ENCODE measurements around the gene VGLL3. TPM values are rescaled to one million over a fixed set of nuclear protein-coding genes. Genes with fewer than 3 reads are reported as not detected.
"Not testable (repeated sequence)": the region's sequence is repeated elsewhere in the genome, so short reads cannot be mapped to it uniquely, and the experiment has no call there.

VGLL3 gene
- total RNA-seq, 5 donors from 2014 or later (not counting 1 experiment from before 2014, with no cell fraction given): 0.03 to 0.20 (median 0.03) TPM; not detected in 2

DNA sequence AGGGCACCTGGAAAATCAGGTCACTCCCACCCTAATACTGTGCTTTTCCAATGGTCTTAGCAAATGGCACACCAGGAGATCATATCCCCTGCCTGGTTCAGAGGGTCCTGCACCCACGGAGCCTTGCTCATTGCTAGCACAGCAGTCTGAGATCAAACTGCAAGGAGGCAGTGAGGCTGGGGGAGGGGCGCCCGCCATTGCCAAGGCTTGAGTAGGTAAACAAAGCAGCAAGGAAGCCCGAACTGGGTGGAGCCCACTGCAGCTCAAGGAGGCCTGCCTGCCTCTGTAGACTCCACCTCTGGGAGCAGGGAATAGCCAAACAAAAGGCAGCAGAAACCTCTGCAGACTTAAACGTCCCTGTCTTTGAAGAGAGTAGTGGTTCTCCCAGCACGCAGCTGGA lies 26.4 kb upstream of the VGLL3 start:
- CTCF ChIA-PET; H3K36me3 Mint-ChIP-seq; H3K4me3 Mint-ChIP-seq; H3K4me1 Mint-ChIP-seq; H3K27me3 ChIP-seq (replicated peaks in 1 of 2; ENCODE audit: control insufficient read depth in 2 of 2, extremely low read depth in 1 of 2, insufficient read depth in 2 of 2, low read length in 1 of 2); ATAC-seq (replicated peaks in 1 of 4); H3K27ac ChIP-seq (ENCODE audit: low read length); POLR2A ChIA-PET; DNase-seq; H3K4me1 ChIP-seq (ENCODE audit: control insufficient read depth in 1 of 2, extremely low read depth in 1 of 2, insufficient read depth in 2 of 2, low read length in 2 of 2); H3K9me3 ChIP-seq; H3K36me3 ChIP-seq (ENCODE audit: control insufficient read depth in 2 of 2, extremely low read depth in 1 of 2, insufficient read depth in 1 of 2, low read length in 1 of 2); H3K27ac Mint-ChIP-seq; H3K4me3 ChIP-seq (ENCODE audit: control insufficient read depth in 1 of 2, extremely low read depth in 1 of 2, low read length in 1 of 2); H3K27me3 Mint-ChIP-seq: not testable (repeated sequence)
- peaks cover 10 to 31% (median 18%) of the 10 kb centered on the region in 3 donors for H3K9me3 Mint-ChIP-seq
- 80% methylated on average over 5 of the region's 6 CpGs for WGBS (ENCODE audit: insufficient coverage)

DNA sequence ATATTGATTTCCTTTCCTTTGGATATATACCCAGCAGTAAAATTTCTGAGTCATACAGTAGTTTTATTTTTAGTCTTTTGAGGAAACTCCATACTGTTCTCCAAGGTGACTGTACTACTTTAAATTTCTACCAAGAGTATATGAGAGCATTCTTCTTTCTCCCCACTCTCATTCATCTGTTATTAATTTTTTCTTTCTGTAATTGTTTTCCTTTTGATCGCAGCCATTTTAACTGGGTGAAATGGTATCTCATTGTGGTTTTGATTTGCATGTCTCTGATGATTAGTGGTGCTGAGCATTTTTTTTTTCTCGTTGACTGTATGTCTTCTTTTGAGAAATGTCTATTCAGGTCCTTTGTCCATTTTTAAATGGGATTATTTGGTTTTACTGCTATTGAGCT lies 18.3 kb upstream of the VGLL3 start:
- no peaks in the 10 kb centered on the region for H3K27me3 Mint-ChIP-seq

DNA sequence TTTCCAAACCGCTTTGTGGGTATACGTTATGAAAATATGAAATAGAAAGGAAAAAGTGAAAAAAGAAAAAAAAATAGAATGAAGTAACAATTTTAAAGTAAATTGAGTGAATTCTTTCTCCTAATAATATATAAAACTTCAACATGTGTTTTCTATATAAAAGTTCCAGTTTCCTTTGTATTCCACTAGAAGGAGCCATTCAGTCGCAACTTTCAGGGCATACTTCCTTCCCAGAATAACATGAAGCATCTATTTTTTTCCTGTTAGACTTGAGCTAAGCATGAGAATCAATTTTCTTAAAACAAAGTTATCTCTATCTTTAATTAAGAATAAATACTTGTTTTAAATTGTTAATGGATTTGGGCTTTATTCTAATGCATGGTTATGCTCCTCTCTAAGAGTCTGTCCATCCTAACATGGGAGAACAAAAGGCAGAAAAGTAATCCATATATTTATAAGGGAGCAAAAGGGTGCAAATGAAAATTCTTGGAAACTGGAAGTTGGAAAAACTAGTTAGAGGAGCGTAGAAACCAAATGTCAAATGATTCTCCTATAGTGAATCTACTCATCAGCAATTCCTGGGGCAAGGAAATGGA lies 16.0 kb upstream of the VGLL3 start:
- no peaks in the 10 kb centered on the region for H3K4me1 ChIP-seq (ENCODE audit: control insufficient read depth in 1 of 2, extremely low read depth in 1 of 2, insufficient read depth in 2 of 2, low read length in 2 of 2)
- H3K9me3 ChIP-seq: no peaks in the 10 kb centered on the region
- ChIA-PET CTCF (no interaction called here), POLR2A (no interaction called here)
- no peak overlapping the region for H3K4me3 ChIP-seq (ENCODE audit: control insufficient read depth in 1 of 2, extremely low read depth in 1 of 2, low read length in 1 of 2)
- H3K27me3 ChIP-seq (replicated peaks in 1 of 2; ENCODE audit: control insufficient read depth in 2 of 2, extremely low read depth in 1 of 2, insufficient read depth in 2 of 2, low read length in 1 of 2): no peaks in the 10 kb centered on the region
- ATAC-seq (replicated peaks in 1 of 4) (no peak), DNase-seq (no peak)
- H3K27ac ChIP-seq (ENCODE audit: low read length): no peak overlapping the region
- no peaks in the 10 kb centered on the region for H3K36me3 ChIP-seq (ENCODE audit: control insufficient read depth in 2 of 2, extremely low read depth in 1 of 2, insufficient read depth in 1 of 2, low read length in 1 of 2)
- Mint-ChIP-seq H3K4me3 (no peak overlapping the region), H3K9me3 (peaks cover 0 to 13% (median 12%) of the 10 kb centered on the region in 3 donors), H3K27me3 (no peaks in the 10 kb centered on the region), H3K36me3 (no peaks in the 10 kb centered on the region), H3K4me1 (no peaks in the 10 kb centered on the region), H3K27ac (no peak overlapping the region)
- WGBS (ENCODE audit: insufficient coverage): no CpG with 5 or more reads among the region's 4 CpGs

More for the DNA sequence above, 18.3 kb upstream of the VGLL3 start:
- Mint-ChIP-seq H3K9me3 (peaks cover 6 to 16% (median 12%) of the 10 kb centered on the region in 3 donors), H3K36me3 (no peaks in the 10 kb centered on the region), H3K4me1 (no peaks in the 10 kb centered on the region), H3K27ac (no peak overlapping the region), H3K4me3 (no peak overlapping the region)
- Histone ChIP-seq H3K27ac (ENCODE audit: low read length) (no peak overlapping the region), H3K4me1 (ENCODE audit: control insufficient read depth in 1 of 2, extremely low read depth in 1 of 2, insufficient read depth in 2 of 2, low read length in 2 of 2) (no peaks in the 10 kb centered on the region), H3K9me3 (no peaks in the 10 kb centered on the region), H3K27me3 (replicated peaks in 1 of 2; ENCODE audit: control insufficient read depth in 2 of 2, extremely low read depth in 1 of 2, insufficient read depth in 2 of 2, low read length in 1 of 2) (no peaks in the 10 kb centered on the region), H3K36me3 (ENCODE audit: control insufficient read depth in 2 of 2, extremely low read depth in 1 of 2, insufficient read depth in 1 of 2, low read length in 1 of 2) (no peaks in the 10 kb centered on the region), H3K4me3 (ENCODE audit: control insufficient read depth in 1 of 2, extremely low read depth in 1 of 2, low read length in 1 of 2) (no peak overlapping the region)
- POLR2A ChIA-PET: no interaction called here
- CTCF ChIA-PET: interaction anchor here in 1 of 2 donors (0.6 kb wide), 1 partner anchor 711 kb away, joined by 3 read pairs; no protein-coding TSS in a partner anchor
- no peak for ATAC-seq (replicated peaks in 1 of 4)
- WGBS (ENCODE audit: insufficient coverage): no CpG with 5 or more reads among the region's 2 CpGs
- no peak for DNase-seq

DNA sequence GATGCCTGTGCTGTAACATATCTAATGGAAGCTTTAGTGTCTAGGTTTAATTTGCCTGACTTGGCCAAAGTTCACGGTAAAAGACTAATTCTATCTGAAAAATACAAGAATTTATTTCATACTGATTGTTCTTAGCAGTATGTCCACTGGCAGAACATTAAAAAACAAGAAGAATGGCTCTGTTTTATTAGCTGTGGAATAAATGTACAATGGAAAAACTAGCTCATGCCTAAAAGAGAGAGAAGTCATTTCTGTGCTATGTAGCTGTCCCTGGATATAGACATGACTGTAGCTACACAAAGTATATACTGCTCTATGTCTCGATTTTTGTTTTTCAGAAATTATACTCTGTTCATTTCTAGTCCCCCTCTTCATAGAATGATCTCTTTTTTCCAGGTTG lies 13.9 kb upstream of the VGLL3 start:
- H3K4me3 ChIP-seq (ENCODE audit: control insufficient read depth in 1 of 2, extremely low read depth in 1 of 2, low read length in 1 of 2): no peak overlapping the region
- POLR2A ChIA-PET: no interaction called here
- DNase-seq (no peak), ATAC-seq (replicated peaks in 1 of 4) (no peak)
- no CpG with 5 or more reads among the region's 2 CpGs for WGBS (ENCODE audit: insufficient coverage)
- no peaks in the 10 kb centered on the region for H3K27me3 ChIP-seq (replicated peaks in 1 of 2; ENCODE audit: control insufficient read depth in 2 of 2, extremely low read depth in 1 of 2, insufficient read depth in 2 of 2, low read length in 1 of 2)
- no peak overlapping the region for H3K27ac Mint-ChIP-seq
- no peak overlapping the region for H3K4me3 Mint-ChIP-seq
- no peaks in the 10 kb centered on the region for H3K4me1 ChIP-seq (ENCODE audit: control insufficient read depth in 1 of 2, extremely low read depth in 1 of 2, insufficient read depth in 2 of 2, low read length in 2 of 2)
- no peaks in the 10 kb centered on the region for H3K27me3 Mint-ChIP-seq
- no peaks in the 10 kb centered on the region for H3K36me3 Mint-ChIP-seq
- H3K4me1 Mint-ChIP-seq: no peaks in the 10 kb centered on the region
- CTCF ChIA-PET: no interaction called here
- H3K9me3 Mint-ChIP-seq: peaks cover 0 to 10% (median 9%) of the 10 kb centered on the region in 3 donors
- no peaks in the 10 kb centered on the region for H3K36me3 ChIP-seq (ENCODE audit: control insufficient read depth in 2 of 2, extremely low read depth in 1 of 2, insufficient read depth in 1 of 2, low read length in 1 of 2)
- no peak overlapping the region for H3K27ac ChIP-seq (ENCODE audit: low read length)
- H3K9me3 ChIP-seq: no peaks in the 10 kb centered on the region

DNA sequence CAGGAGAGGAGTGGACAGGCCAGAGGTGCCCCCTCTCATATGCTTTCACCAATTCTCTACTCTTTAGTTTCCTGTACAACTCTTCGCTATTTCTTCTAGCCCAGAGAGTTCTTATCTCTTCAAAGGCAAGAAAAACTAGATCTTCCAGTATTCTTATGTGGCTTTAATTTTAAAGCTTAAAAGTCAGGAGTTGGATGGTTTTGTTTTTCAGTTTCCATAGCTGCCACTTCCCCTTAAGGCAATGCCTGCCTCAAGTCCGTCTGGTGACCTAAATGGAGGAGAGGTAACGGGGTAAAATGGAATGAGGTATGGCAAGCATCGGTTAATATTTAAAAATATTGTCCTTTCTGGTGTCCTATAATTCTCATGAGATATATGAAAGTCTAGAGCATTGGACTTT lies 11.4 kb upstream of the VGLL3 start:
- DNase-seq: no peak
- POLR2A ChIA-PET: interaction anchor here in 1 of 2 donors (0.7 kb wide), 1 partner anchor 336 kb away, joined by 4 read pairs; no protein-coding TSS in a partner anchor
- H3K9me3 ChIP-seq: no peaks in the 10 kb centered on the region
- no peak overlapping the region for H3K4me3 Mint-ChIP-seq
- H3K36me3 Mint-ChIP-seq: no peaks in the 10 kb centered on the region
- H3K27ac Mint-ChIP-seq: no peak overlapping the region
- no peak overlapping the region for H3K4me3 ChIP-seq (ENCODE audit: control insufficient read depth in 1 of 2, extremely low read depth in 1 of 2, low read length in 1 of 2)
- H3K4me1 ChIP-seq (ENCODE audit: control insufficient read depth in 1 of 2, extremely low read depth in 1 of 2, insufficient read depth in 2 of 2, low read length in 2 of 2): no peaks in the 10 kb centered on the region
- H3K9me3 Mint-ChIP-seq: no peaks in the 10 kb centered on the region
- H3K27ac ChIP-seq (ENCODE audit: low read length): no peak overlapping the region
- no peak for ATAC-seq (replicated peaks in 1 of 4)
- H3K4me1 Mint-ChIP-seq: no peaks in the 10 kb centered on the region
- no peaks in the 10 kb centered on the region for H3K27me3 Mint-ChIP-seq
- no CpG with 5 or more reads among the region's 4 CpGs for WGBS (ENCODE audit: insufficient coverage)
- H3K27me3 ChIP-seq (replicated peaks in 1 of 2; ENCODE audit: control insufficient read depth in 2 of 2, extremely low read depth in 1 of 2, insufficient read depth in 2 of 2, low read length in 1 of 2): no peaks in the 10 kb centered on the region
- CTCF ChIA-PET: no interaction called here
- H3K36me3 ChIP-seq (ENCODE audit: control insufficient read depth in 2 of 2, extremely low read depth in 1 of 2, insufficient read depth in 1 of 2, low read length in 1 of 2): no peaks in the 10 kb centered on the region

DNA sequence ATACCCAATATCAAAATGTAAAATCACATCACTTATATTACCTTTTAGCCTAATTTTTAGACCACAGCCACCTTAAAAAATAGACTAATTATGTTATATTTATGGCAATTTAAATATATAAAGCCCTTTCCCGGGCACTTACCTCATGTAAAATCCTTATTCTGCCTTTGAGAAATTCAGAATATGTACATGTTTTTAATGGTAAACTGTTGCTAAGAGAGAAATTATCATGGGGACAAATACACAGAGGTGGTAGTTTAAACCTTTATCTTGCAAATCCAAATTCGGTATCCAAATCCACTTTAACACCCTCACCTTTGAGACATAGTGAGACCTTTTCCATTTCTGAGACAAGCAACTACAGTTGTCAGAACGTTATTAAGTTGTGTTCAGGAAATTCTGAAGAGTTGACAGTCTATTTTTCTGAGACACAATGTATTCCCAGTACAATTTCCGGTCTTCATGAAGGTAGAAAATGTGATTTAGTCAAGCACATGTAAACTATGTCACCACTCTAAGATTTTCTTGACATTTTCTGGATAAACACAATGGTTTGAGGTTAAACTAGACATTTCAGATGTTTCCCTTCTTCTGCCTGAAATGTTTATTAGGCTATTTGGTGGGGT lies 10.6 kb upstream of the VGLL3 start:
- no peaks in the 10 kb centered on the region for H3K4me1 Mint-ChIP-seq
- no peaks in the 10 kb centered on the region for H3K27me3 ChIP-seq (replicated peaks in 1 of 2; ENCODE audit: control insufficient read depth in 2 of 2, extremely low read depth in 1 of 2, insufficient read depth in 2 of 2, low read length in 1 of 2)
- DNase-seq (no peak), ATAC-seq (replicated peaks in 1 of 4) (no peak)
- no peak overlapping the region for H3K27ac Mint-ChIP-seq
- H3K4me3 ChIP-seq (ENCODE audit: control insufficient read depth in 1 of 2, extremely low read depth in 1 of 2, low read length in 1 of 2): no peak overlapping the region
- H3K4me3 Mint-ChIP-seq: no peak overlapping the region
- ChIA-PET CTCF (no interaction called here), POLR2A (no interaction called here)
- no peaks in the 10 kb centered on the region for H3K36me3 Mint-ChIP-seq
- H3K27me3 Mint-ChIP-seq: no peaks in the 10 kb centered on the region
- no CpG with 5 or more reads among the region's 4 CpGs for WGBS (ENCODE audit: insufficient coverage)
- no peaks in the 10 kb centered on the region for H3K4me1 ChIP-seq (ENCODE audit: control insufficient read depth in 1 of 2, extremely low read depth in 1 of 2, insufficient read depth in 2 of 2, low read length in 2 of 2)
- no peaks in the 10 kb centered on the region for H3K36me3 ChIP-seq (ENCODE audit: control insufficient read depth in 2 of 2, extremely low read depth in 1 of 2, insufficient read depth in 1 of 2, low read length in 1 of 2)
- H3K9me3 Mint-ChIP-seq: no peaks in the 10 kb centered on the region
- no peak overlapping the region for H3K27ac ChIP-seq (ENCODE audit: low read length)
- H3K9me3 ChIP-seq: no peaks in the 10 kb centered on the region

Measured in T-cell (primary cell).